B cell (primary cell): ENCODE measurements around the gene CHST9. TPM values are rescaled to one million over a fixed set of nuclear protein-coding genes. Genes with fewer than 3 reads are reported as not detected.

ENCODE experiments used
- ATAC-seq: fragments of 200-7000 bp; cut with Tn5 transposase; one replicate; pipeline ENCODE4 v1.10.0; 2021; ENCODE audit warnings: low read depth, mild to moderate bottlenecking, moderate number of reproducible peaks, moderate library complexity
- CTCF ChIA-PET: fragments of 350-600 bp; sonication (Branson Sonifier 250); formaldehyde crosslinking; loops from one replicate; lab custom pipeline; 2021; ENCODE audit warnings: antibody characterized with exemption, inconsistent platforms; lab: Charles Lee
- POLR2A ChIA-PET: fragments of 350-600 bp; sonication (Branson Sonifier 250); formaldehyde crosslinking; loops from one replicate; lab custom pipeline; 2021; ENCODE audit warnings: antibody characterized with exemption; lab: Charles Lee
- DNase-seq: peaks from one replicate; pipeline ENCODE4 v3.0.0; 2013
- H2AFZ ChIP-seq: 2 replicates; pipeline ENCODE4 v1.6.1; 2012; ENCODE audit warnings: mild to moderate bottlenecking, low read depth, low read length; ENCODE audit not compliant: insufficient read depth, poor library complexity, severe bottlenecking
- H3K27ac ChIP-seq, 2 donors: 1 replicate in 1 of 2; 2 replicates in 1 of 2; pipeline ENCODE4 v1.5.1; 2012 to 2013; ENCODE audit warnings: low read length in 2 of 2, mild to moderate bottlenecking in 2 of 2, moderate library complexity in 1 of 2
- H3K27me3 ChIP-seq, 4 experiments: fragments of 200-600 bp in 1 of 4; sonication (generic) in 1 of 4; replicated peaks in 1 of 4; 1 replicate in 2 of 4; 2 replicates in 2 of 4; pipeline versions ENCODE4 v1.6.1 to v1.7.0; 2013 to 2016; ENCODE audit warnings: low read length in 3 of 4, mild to moderate bottlenecking in 2 of 4, mixed read lengths in 1 of 4, moderate library complexity in 1 of 4; ENCODE audit not compliant: insufficient read depth in 4 of 4, control insufficient read depth in 3 of 4; ENCODE audit errors: control extremely low read depth in 1 of 4
- H3K36me3 ChIP-seq, 2 experiments: replicated peaks in 1 of 2; 1 replicate in 1 of 2; 2 replicates in 1 of 2; pipeline versions ENCODE4 v1.6.1 to v1.7.1; 2013; ENCODE audit warnings: low read length in 1 of 2; ENCODE audit not compliant: insufficient read depth in 2 of 2, control insufficient read depth in 1 of 2; ENCODE audit errors: control extremely low read depth in 1 of 2, extremely low read depth in 1 of 2
- H3K4me1 ChIP-seq, 2 donors: fragments of 200-600 bp in 1 of 2; sonication (generic) in 1 of 2; 1 replicate in 1 of 2; 2 replicates in 1 of 2; pipeline versions ENCODE4 v1.5.1 to v1.6.1; 2013 to 2017; ENCODE audit warnings: low read length in 2 of 2; ENCODE audit not compliant: control insufficient read depth in 2 of 2, insufficient read depth in 2 of 2
- H3K4me2 ChIP-seq: replicated peaks from 2 replicates; pipeline ENCODE3; 2012; ENCODE audit warnings: mild to moderate bottlenecking, low read depth, low read length; ENCODE audit not compliant: poor library complexity, severe bottlenecking
- H3K4me3 ChIP-seq, 5 experiments: fragments of 200-600 bp in 1 of 5; sonication (generic) in 1 of 5; 1 replicate in 3 of 5; 2 replicates in 2 of 5; pipeline versions ENCODE4 v1.5.1 to v1.7.0; 2011 to 2016; ENCODE audit warnings: low read length in 4 of 5, mild to moderate bottlenecking in 4 of 5, low read depth in 2 of 5, control low read depth in 1 of 5, moderate library complexity in 1 of 5; ENCODE audit not compliant: insufficient read depth in 1 of 5; ENCODE audit errors: control extremely low read depth in 1 of 5, extremely low read depth in 1 of 5
- H3K79me2 ChIP-seq: fragments of 200-600 bp; sonication (generic); one replicate; pipeline ENCODE4 v1.6.0; 2016; ENCODE audit warnings: low read length; ENCODE audit not compliant: control insufficient read depth, insufficient read depth
- H3K9ac ChIP-seq: fragments of 200-600 bp; sonication (generic); 2 replicates; pipeline ENCODE4 v1.6.1; 2017; ENCODE audit warnings: mild to moderate bottlenecking, low read length, moderate library complexity
- H3K9me3 ChIP-seq, 3 donors: one replicate each; pipeline versions ENCODE4 v1.6.1 to v1.7.1; 2013; ENCODE audit warnings: low read length in 2 of 3; ENCODE audit not compliant: control insufficient read depth in 2 of 3, insufficient read depth in 1 of 3; ENCODE audit errors: control extremely low read depth in 1 of 3
- H4K20me1 ChIP-seq: 2 replicates; pipeline ENCODE4 v1.6.0; 2012; ENCODE audit warnings: mild to moderate bottlenecking, low read length; ENCODE audit not compliant: insufficient read depth, control insufficient read depth, poor library complexity, severe bottlenecking
- H3K27ac Mint-ChIP-seq: one replicate; pipeline ENCODE4 v1.8.0; 2021; ENCODE audit warnings: mixed read lengths
- H3K27me3 Mint-ChIP-seq: one replicate; pipeline ENCODE4 v1.8.0; 2021; ENCODE audit warnings: mixed read lengths
- H3K4me1 Mint-ChIP-seq: one replicate; pipeline ENCODE4 v1.8.0; 2021; ENCODE audit warnings: mixed read lengths
- H3K4me3 Mint-ChIP-seq: one replicate; pipeline ENCODE4 v1.8.0; 2021; ENCODE audit warnings: mixed read lengths
- H3K9me3 Mint-ChIP-seq: one replicate; pipeline ENCODE4 v1.8.0; 2022; ENCODE audit warnings: mixed read lengths; ENCODE audit not compliant: insufficient read depth
- CTCF ChIP-seq: fragments of 200-600 bp; IDR thresholded peaks from one replicate; pipeline ENCODE4 v1.8.0; 2022; ENCODE audit warnings: antibody characterized with exemption, mild to moderate bottlenecking
- EZH2 ChIP-seq: IDR thresholded peaks from 2 replicates; pipeline ENCODE4 v1.6.1; 2012; ENCODE audit warnings: borderline replicate concordance, low read depth, mild to moderate bottlenecking, moderate library complexity, low read length; ENCODE audit not compliant: insufficient read depth, poor library complexity, severe bottlenecking
- WGBS: methylation state at CpG from one replicate; pipeline ENCODE4 v1.1.5; 2013; ENCODE audit warnings: missing lambda C conversion rate; ENCODE audit not compliant: insufficient coverage; 5-methylcytosine and 5-hydroxymethylcytosine counted together
- intact Hi-C: fragments of 100-400 bp; cut with micrococcal nuclease; formaldehyde crosslinking; loops from one replicate; pipeline ENCODE4 v1.10.0; 2022
- polyA plus RNA-seq: library from polyadenylated mRNA; depleted of rRNA; stranded (reverse); fragments of >200 nt; gene quantifications from 2 replicates; pipeline ENCODE4 v1.2.3, GENCODE V29; 2012
- total RNA-seq, 2 donors: library from RNA; stranded (reverse); fragments of 120-200 nt in 1 of 2; gene quantifications; 1 replicate in 1 of 2; 2 replicates in 1 of 2; pipeline versions ENCODE4 v1.2.3 to v1.2.4, GENCODE V29; 2013 to 2022

The CHST9 gene
- total and polyA plus RNA-seq, 2 donors (not counting 1 experiment from before 2014, with no cell fraction given): not detected

- H3K27me3 Mint-ChIP-seq: no peaks in the 10 kb centered on the region
- H3K4me1 Mint-ChIP-seq: no peaks in the 10 kb centered on the region
- Histone ChIP-seq H4K20me1 (no peaks in the 10 kb centered on the region), H3K4me2 (no peak overlapping the region), H3K9me3 (no peaks in the 10 kb centered on the region), H3K79me2 (no peaks in the 10 kb centered on the region), H3K4me3 (no peak overlapping the region), H3K4me1 (no peaks in the 10 kb centered on the region), H2AFZ (no peak overlapping the region), H3K27ac (no peak overlapping the region), H3K27me3 (no peaks in the 10 kb centered on the region), H3K36me3 (no peaks in the 10 kb centered on the region), H3K9ac (no peak overlapping the region)
- ATAC-seq (no peak), DNase-seq (no peak)
- POLR2A ChIA-PET: no interaction called here
- TF ChIP-seq CTCF (no peak), EZH2 (no peak)
- intact Hi-C loops: no loop called here
- no peak overlapping the region for H3K27ac Mint-ChIP-seq
- no peaks in the 10 kb centered on the region for H3K9me3 Mint-ChIP-seq
- CTCF ChIA-PET: no interaction called here
- no peak overlapping the region for H3K4me3 Mint-ChIP-seq
- WGBS: no CpG with 5 or more reads among the region's 1 CpG
Observed at GRCh38 chr18:27081701-27082100, 103.4 kb downstream of the CHST9 start.

- no peak overlapping the region for H3K27ac Mint-ChIP-seq
- no peak for DNase-seq
Observed at GRCh38 chr18:27075828-27076227, 109.3 kb downstream of the CHST9 start.

More at GRCh38 chr18:27075828-27076227, 109.3 kb downstream of the CHST9 start:
- Mint-ChIP-seq H3K4me1 (no peaks in the 10 kb centered on the region), H3K27me3 (no peaks in the 10 kb centered on the region), H3K4me3 (no peak overlapping the region), H3K9me3 (no peaks in the 10 kb centered on the region)
- H3K4me2 ChIP-seq: no peak overlapping the region
- H3K4me1 ChIP-seq: no peaks in the 10 kb centered on the region
- no peak overlapping the region for H2AFZ ChIP-seq
- no peaks in the 10 kb centered on the region for H3K27me3 ChIP-seq
- no peaks in the 10 kb centered on the region for H4K20me1 ChIP-seq
- no peak overlapping the region for H3K4me3 ChIP-seq
- H3K79me2 ChIP-seq: no peaks in the 10 kb centered on the region
- no CpG with 5 or more reads among the region's 3 CpGs for WGBS
- intact Hi-C loops: no loop called here
- no peak overlapping the region for H3K27ac ChIP-seq
- no peak for TF ChIP-seq EZH2
- no peak for TF ChIP-seq CTCF
- ATAC-seq: no peak
- no peaks in the 10 kb centered on the region for H3K36me3 ChIP-seq
- H3K9ac ChIP-seq: no peak overlapping the region
- H3K9me3 ChIP-seq: no peaks in the 10 kb centered on the region
- CTCF ChIA-PET: no interaction called here
- POLR2A ChIA-PET: no interaction called here
